ENCODE results near the gene BPIFB1. TPM values are rescaled to one million over a fixed set of nuclear protein-coding genes. Genes with fewer than 3 reads are reported as not detected.
A peak's percentile ranks its signal among the peaks of the same experiment; 100 is the strongest.

Gene BPIFB1
- total and polyA plus RNA-seq, 5 experiments from 2014 or later = not detected

DNA sequence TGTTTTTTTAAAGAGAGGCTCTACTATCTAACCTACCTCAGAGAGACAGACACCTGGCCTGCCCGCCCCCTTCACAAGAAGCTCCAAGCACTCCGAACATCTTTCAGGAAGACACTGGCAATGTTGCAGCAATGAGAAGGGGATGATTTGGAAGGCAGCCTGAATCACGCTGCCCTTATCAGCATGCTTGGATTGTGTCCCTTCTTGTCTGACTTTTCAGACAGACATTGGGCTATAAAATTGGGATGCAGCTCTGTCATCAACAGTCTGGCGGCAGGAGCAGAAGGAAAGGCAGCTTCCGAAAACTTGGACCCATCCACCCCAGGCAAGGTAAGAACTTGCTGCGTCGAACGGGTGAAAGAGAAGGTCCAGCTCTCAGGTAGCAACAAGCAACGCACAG lies 62.3 kb downstream of the BPIFB1 start:
- H3K27me3 Mint-ChIP-seq = no peaks in the 10 kb centered on the region
- peaks cover 0 to 12% (median 7%) of the 10 kb centered on the region in 4 donors for H3K4me1 Mint-ChIP-seq
- ATAC-seq (no peak), DNase-seq (no peak)
- no peaks in the 10 kb centered on the region for H3K9me3 Mint-ChIP-seq
- peaks cover 0 to 10% (median 0%) of the 10 kb centered on the region in 3 donors for H3K36me3 Mint-ChIP-seq
- peak overlapping the region in 2 of 10 donors; percentile 17 to 48 for H3K27ac Mint-ChIP-seq
- no peak overlapping the region for H3K4me3 Mint-ChIP-seq
- POLR2A ChIA-PET = no interaction called here

DNA sequence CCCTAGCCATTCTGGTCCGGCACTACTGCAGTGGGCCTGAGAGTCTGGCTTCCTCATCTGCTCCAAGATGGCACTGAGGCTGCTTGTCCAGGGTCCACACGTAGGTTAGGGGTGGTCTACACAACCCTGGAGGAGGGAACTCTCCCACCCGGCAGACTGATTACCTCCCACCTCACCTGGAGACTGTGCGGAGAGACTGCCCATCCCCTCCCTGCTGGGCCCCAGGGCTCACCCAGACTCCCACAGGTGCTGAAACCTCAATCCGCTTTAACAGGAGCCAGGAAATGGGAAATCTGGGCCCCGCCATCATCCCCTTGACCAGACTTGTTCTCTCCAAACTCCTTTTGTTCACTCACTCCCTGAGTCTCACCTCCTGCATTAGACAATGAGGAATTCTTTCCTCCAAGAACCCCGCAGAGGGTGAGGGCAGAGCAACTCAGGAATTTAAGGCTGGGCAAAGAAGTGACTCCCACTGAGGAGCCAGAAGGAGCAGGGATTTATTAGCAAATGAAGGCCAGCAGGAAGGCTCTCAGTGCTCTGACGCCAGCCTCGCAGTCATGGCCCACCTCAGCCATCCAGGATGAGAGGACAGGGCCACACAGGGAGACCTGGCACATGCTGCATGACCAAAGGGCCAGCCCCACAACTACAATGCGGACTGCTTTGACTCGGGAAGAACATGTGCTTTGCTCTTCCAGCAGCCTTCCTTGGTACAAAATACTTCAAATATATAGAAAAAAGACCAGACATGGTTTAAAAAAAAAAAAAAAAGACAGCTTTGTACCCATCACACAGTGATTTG lies 65.3 kb downstream of the BPIFB1 start:
- H3K4me3 Mint-ChIP-seq = no peak overlapping the region
- DNase-seq (no peak), ATAC-seq (no peak)
- H3K36me3 Mint-ChIP-seq = peaks cover 0 to 28% (median 10%) of the 10 kb centered on the region in 3 donors
- H3K4me1 Mint-ChIP-seq = peaks cover 0 to 12% (median 8%) of the 10 kb centered on the region in 4 donors
- POLR2A ChIA-PET = no interaction called here
- no peaks in the 10 kb centered on the region for H3K9me3 Mint-ChIP-seq
- peak overlapping the region in 1 of 10 donors; percentile 22 for H3K27ac Mint-ChIP-seq
- H3K27me3 Mint-ChIP-seq = no peaks in the 10 kb centered on the region

DNA sequence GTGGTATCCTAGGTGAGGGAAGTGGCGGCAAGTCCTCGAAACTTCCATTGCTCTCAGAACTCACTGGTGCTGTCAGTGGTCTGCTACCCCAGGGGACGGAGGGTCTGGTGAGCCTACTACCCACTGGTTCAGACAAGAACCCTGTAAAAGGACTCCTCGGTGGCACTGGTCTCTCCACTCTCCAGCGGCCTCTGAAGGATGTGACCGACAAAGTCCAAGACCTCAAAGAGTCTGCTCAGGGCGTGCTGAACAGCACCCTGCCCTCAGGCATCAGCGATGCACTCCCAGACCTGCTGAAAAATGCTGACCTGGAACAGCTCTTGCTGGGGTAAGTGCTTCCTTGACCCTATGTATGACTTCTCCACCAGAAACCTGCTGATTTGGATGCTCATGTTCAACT lies 66.5 kb downstream of the BPIFB1 start:
- no peak overlapping the region for H3K4me3 Mint-ChIP-seq
- H3K9me3 Mint-ChIP-seq = no peaks in the 10 kb centered on the region
- POLR2A ChIA-PET = no interaction called here
- ATAC-seq (no peak), DNase-seq (no peak)
- H3K27me3 Mint-ChIP-seq = no peaks in the 10 kb centered on the region
- H3K36me3 Mint-ChIP-seq = peaks cover 0 to 38% (median 13%) of the 10 kb centered on the region in 3 donors
- H3K4me1 Mint-ChIP-seq = peaks cover 0 to 12% (median 7%) of the 10 kb centered on the region in 4 donors
- H3K27ac Mint-ChIP-seq = peak overlapping the region in 3 of 10 donors; percentile 5 to 43 (median 20)

DNA sequence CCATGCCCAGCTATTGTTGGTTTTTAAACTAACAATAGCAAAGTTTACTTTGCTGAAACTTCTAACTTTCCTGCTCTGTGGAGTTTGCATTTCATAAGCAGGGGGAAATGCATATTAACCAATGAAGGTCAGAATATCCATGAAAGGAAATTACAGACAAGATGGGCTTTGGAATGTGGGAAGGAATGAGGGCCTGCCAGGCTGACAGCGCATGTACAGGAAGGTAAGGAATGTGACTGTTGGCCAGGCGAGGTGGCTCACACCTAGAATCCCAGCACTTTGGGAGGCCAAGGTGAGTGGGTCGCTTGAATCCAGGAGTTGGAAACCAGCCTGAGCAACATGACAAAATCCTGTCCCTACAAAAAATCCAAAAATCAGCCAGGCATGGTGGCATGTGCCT lies 68.7 kb downstream of the BPIFB1 start:
- DNase-seq = no peak
- Mint-ChIP-seq H3K4me1 (peaks cover 0 to 5% (median 2%) of the 10 kb centered on the region in 4 donors), H3K4me3 (no peak overlapping the region), H3K36me3 (peaks cover 0 to 57% (median 13%) of the 10 kb centered on the region in 3 donors), H3K27ac (peak overlapping the region in 2 of 10 donors; percentile 11 to 12), H3K27me3 (no peaks in the 10 kb centered on the region), H3K9me3 (no peaks in the 10 kb centered on the region)
- ATAC-seq = no peak
- POLR2A ChIA-PET = no interaction called here

DNA sequence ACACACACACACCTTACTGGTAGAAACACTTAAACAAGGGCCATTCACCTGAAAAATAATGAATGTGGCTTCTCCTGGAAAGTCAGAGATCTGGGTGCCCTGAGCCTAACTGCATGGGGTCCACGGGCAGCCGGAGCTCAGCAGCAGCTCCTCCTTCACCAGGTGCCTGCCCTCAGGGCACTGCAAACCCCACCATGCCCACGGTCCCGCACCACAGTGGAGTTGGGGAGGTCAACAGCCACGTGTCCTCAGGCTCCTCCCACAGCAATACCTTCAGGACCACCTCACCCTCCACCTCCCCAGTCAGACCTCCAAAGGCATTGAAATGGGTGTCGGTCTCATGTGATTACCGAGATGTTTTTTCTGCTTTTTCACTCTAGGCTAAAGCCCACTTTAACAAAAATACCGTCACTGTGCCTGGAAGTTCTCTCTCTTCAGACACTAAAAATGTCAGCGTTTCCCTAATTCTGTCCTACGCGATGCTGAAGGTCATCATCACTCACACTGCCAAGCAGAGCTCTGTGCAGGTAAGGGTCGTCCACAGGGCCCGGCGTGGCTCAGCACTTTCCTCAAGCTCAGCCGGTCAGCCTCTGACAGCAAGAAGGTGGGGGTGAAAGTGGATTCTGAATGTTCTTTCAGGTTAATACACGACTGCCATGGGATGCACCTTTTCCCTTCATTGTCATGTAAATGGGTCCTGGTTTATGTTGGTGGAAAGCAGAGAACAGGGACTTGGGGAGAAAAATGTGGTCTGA lies 69.4 kb downstream of the BPIFB1 start:
- Mint-ChIP-seq H3K4me3 (no peak overlapping the region), H3K4me1 (peaks cover 0 to 5% (median 2%) of the 10 kb centered on the region in 4 donors), H3K36me3 (peaks cover 0 to 61% (median 13%) of the 10 kb centered on the region in 3 donors), H3K27ac (peak overlapping the region in 3 of 10 donors; percentile 25 to 56 (median 50)), H3K9me3 (no peaks in the 10 kb centered on the region), H3K27me3 (no peaks in the 10 kb centered on the region)
- DNase-seq (no peak), ATAC-seq (no peak)
- POLR2A ChIA-PET = interaction anchor here (0.6 kb wide), 2 partner anchors 23 to 811 kb away, joined by 3 to 4 read pairs; no protein-coding TSS in a partner anchor

DNA sequence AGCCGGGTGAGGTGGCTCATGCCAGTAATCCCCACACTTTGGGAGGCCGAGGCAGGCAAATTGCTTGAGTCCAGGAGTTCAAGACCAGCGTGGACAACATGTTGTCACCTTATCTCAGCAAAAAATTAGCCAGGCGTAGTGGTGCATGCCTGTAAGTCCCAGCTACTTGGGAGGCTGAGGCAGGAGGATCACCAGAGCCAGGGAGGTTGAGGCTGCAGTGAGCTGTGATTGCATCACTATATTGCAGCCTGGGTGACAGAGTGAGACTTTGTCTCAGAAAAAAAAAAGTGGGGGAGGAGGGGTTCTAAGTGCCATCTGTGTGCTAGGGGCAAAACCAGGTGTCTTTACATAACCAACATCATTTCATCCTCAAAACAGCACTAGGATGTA lies 70.0 kb downstream of the BPIFB1 start:
- Mint-ChIP-seq H3K36me3 (peaks cover 0 to 66% (median 13%) of the 10 kb centered on the region in 3 donors), H3K9me3 (no peaks in the 10 kb centered on the region), H3K4me3 (no peak overlapping the region), H3K4me1 (peaks cover 0 to 5% (median 2%) of the 10 kb centered on the region in 4 donors), H3K27me3 (no peaks in the 10 kb centered on the region), H3K27ac (peak overlapping the region in 1 of 10 donors; percentile 24)
- POLR2A ChIA-PET = interaction anchor here (0.6 kb wide), 2 partner anchors 22 to 810 kb away, joined by 3 to 4 read pairs; no protein-coding TSS in a partner anchor
- DNase-seq (no peak), ATAC-seq (no peak)

Other genes with a start within 250 kb of the BPIFB1 start
- gene BPIFB3, start 229.3 kb upstream of the BPIFB1 start, total RNA-seq = not detected
- not detected for gene BPIFB3, start 229.3 kb upstream of the BPIFB1 start, polyA plus RNA-seq
- gene BPIFB4, start 203.6 kb upstream of the BPIFB1 start, total RNA-seq = not detected
- gene BPIFB4, start 203.6 kb upstream of the BPIFB1 start, polyA plus RNA-seq = not detected
- gene BPIFA2, start 115.1 kb upstream of the BPIFB1 start, total RNA-seq = not detected
- gene BPIFA2, start 115.1 kb upstream of the BPIFB1 start, polyA plus RNA-seq = not detected
- not detected for gene BPIFA3, start 65.9 kb upstream of the BPIFB1 start, total RNA-seq
- gene BPIFA3, start 65.9 kb upstream of the BPIFB1 start, polyA plus RNA-seq = not detected
- not detected for gene BPIFA1, start 47.2 kb upstream of the BPIFB1 start, total RNA-seq
- not detected for gene BPIFA1, start 47.2 kb upstream of the BPIFB1 start, polyA plus RNA-seq
- gene CDK5RAP1, start 118.3 kb downstream of the BPIFB1 start, total RNA-seq = 10 to 100 TPM; 46.7 to 53.3 TPM
- gene CDK5RAP1, start 118.3 kb downstream of the BPIFB1 start, polyA plus RNA-seq = 10 to 100 TPM; 28.7 to 36.6 (median 33.9) TPM
- gene SNTA1, start 160.5 kb downstream of the BPIFB1 start, total RNA-seq = 1 to 10 TPM; 3.6 to 4.3 TPM
- gene SNTA1, start 160.5 kb downstream of the BPIFB1 start, polyA plus RNA-seq = 1 to 10 TPM; 6.1 to 9.1 (median 6.4) TPM
- gene CBFA2T2, start 206.9 kb downstream of the BPIFB1 start, total RNA-seq = 10 to 100 TPM; 33.5 to 33.8 TPM
- gene CBFA2T2, start 206.9 kb downstream of the BPIFB1 start, polyA plus RNA-seq = 10 to 100 TPM; 11.9 to 17.9 (median 14.8) TPM